Measurements from ENCODE around the gene TROAP. TPM values are rescaled to one million over a fixed set of nuclear protein-coding genes. Genes with fewer than 3 reads are reported as not detected.

Gene TROAP
- total RNA-seq, 1 experiment from 2014 or later, result 75.3 TPM

DNA sequence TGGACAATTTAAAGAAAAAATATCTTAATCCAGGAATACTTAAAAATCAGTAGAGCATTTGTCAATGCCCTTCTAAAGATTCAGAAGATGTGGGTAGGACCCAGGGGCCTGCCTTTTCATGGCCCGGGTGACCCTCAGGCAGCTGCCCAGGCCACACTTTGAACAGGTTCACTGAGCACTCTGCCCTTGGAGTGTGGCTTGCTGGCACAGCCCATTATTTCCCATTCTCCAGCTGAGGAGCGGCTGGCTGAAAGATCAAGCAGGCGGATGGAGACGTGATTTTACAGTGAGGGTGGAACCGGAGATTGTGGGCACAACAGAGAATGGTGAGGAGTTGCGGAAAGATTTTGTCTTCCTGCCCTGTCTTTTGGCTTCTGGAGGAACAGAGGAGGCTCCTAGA lies 35.2 kb upstream of the TROAP start:
- Mint-ChIP-seq H3K27ac (no peak overlapping the region; a peak in 1 of 7 replicates), H3K36me3 (ENCODE audit: insufficient read depth in 1 of 3, low read depth in 3 of 3) (no peaks in the 10 kb centered on the region), H3K27me3 (ENCODE audit: low read depth) (peaks cover 52% of the 10 kb centered on the region), H3K4me3 (no peak overlapping the region; a peak in 1 of 5 replicates), H3K9me3 (no peaks in the 10 kb centered on the region), H3K4me1 (peaks cover 2 to 20% of the 10 kb centered on the region in 2 experiments; a peak in 3 of 4 replicates)
- Histone ChIP-seq H3T11ph (ENCODE audit: low read length) (no peak overlapping the region), H3K4me2 (ENCODE audit: insufficient read depth, insufficient read length, low read length) (no peak overlapping the region), H3K4me1 (ENCODE audit: insufficient read depth, low read length) (no peaks in the 10 kb centered on the region), H2BK20ac (ENCODE audit: low read depth, low read length, poor library complexity, severe bottlenecking) (no peak overlapping the region), H3K56ac (ENCODE audit: insufficient read length, low read depth, low read length) (no peak overlapping the region), H3K4ac (ENCODE audit: low read depth, low read length) (no peak overlapping the region), H2BK120ac (ENCODE audit: low read depth, low read length, poor library complexity, severe bottlenecking) (no peak overlapping the region), H2BK5ac (ENCODE audit: insufficient read length, low read length) (no peak overlapping the region), H4K5ac (ENCODE audit: insufficient read length, low read depth, low read length) (no peak overlapping the region), H2BK15ac (ENCODE audit: low read depth, low read length) (no peak overlapping the region), H2BK12ac (ENCODE audit: insufficient read length, low read depth, low read length) (no peak overlapping the region), H4K20me1 (ENCODE audit: control insufficient read depth, insufficient read depth, insufficient read length) (no peaks in the 10 kb centered on the region), H3K18ac (ENCODE audit: insufficient read length, low read depth, low read length) (no peak overlapping the region), H4K8ac (replicated peaks; ENCODE audit: insufficient read length, low read depth, low read length) (no peak overlapping the region), H3K9ac (ENCODE audit: extremely low read depth, insufficient read length, low read length) (no peak overlapping the region), H3K9me3 (ENCODE audit: control insufficient read depth, low read depth, low read length) (no peaks in the 10 kb centered on the region), H2AFZ (ENCODE audit: low read length) (no peak overlapping the region), H4K91ac (ENCODE audit: insufficient read length, low read depth, low read length) (no peak overlapping the region), H3K27ac (ENCODE audit: insufficient read length, low read depth, low read length) (no peak overlapping the region), H3K23ac (ENCODE audit: insufficient read length, low read depth, low read length) (no peak overlapping the region), H2AK5ac (ENCODE audit: insufficient read length, low read length) (no peak overlapping the region), H3K79me1 (ENCODE audit: insufficient read depth, low read depth, low read length, poor library complexity, severe bottlenecking) (no peaks in the 10 kb centered on the region), H3K79me2 (ENCODE audit: insufficient read depth, low read length) (no peaks in the 10 kb centered on the region), H3K23me2 (ENCODE audit: insufficient read length, low read depth, low read length, poor library complexity, severe bottlenecking) (no peaks in the 10 kb centered on the region), H3K14ac (ENCODE audit: insufficient read depth, low read length) (no peak overlapping the region), H3K27me3 (ENCODE audit: insufficient read depth, low read length) (peaks cover 4% of the 10 kb centered on the region; the same call in 1 of the 2 replicates)
- DNase-seq, result no peak
- WGBS (ENCODE audit: extremely low coverage, insufficient read length, low lambda C conversion rate), result no CpG with 5 or more reads among the region's 6 CpGs
- TF ChIP-seq, protein P1, sequence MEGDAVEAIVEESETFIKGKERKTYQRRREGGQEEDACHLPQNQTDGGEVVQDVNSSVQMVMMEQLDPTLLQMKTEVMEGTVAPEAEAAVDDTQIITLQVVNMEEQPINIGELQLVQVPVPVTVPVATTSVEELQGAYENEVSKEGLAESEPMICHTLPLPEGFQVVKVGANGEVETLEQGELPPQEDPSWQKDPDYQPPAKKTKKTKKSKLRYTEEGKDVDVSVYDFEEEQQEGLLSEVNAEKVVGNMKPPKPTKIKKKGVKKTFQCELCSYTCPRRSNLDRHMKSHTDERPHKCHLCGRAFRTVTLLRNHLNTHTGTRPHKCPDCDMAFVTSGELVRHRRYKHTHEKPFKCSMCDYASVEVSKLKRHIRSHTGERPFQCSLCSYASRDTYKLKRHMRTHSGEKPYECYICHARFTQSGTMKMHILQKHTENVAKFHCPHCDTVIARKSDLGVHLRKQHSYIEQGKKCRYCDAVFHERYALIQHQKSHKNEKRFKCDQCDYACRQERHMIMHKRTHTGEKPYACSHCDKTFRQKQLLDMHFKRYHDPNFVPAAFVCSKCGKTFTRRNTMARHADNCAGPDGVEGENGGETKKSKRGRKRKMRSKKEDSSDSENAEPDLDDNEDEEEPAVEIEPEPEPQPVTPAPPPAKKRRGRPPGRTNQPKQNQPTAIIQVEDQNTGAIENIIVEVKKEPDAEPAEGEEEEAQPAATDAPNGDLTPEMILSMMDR (conservative IDR thresholded peaks at IDR 0.05), result no peak

Measured in H9 (cell line).